ENCODE measurements around the gene RDH8. TPM values are rescaled to one million over a fixed set of nuclear protein-coding genes. Genes with fewer than 3 reads are reported as not detected.

The RDH8 gene
- total and polyA plus RNA-seq, 2 of the 8 experiments (the other 6 are each of a cell fraction or from before 2014, with no cell fraction given): 0.38 TPM; not detected in 1

- TF ChIP-seq CTBP2 (IDR thresholded peaks at IDR 0.05; ENCODE audit: borderline replicate concordance, insufficient read depth, insufficient read length, low read length) (no peak), TCF12 (IDR thresholded peaks at IDR 0.05; ENCODE audit: low read depth, low read length) (no peak), CHD1 (IDR thresholded peaks at IDR 0.05; ENCODE audit: low read depth, low read length) (no peak), USF2 (IDR thresholded peaks at IDR 0.05; ENCODE audit: low read length) (no peak), RXRA (IDR thresholded peaks at IDR 0.05; ENCODE audit: insufficient read depth, low read depth, low read length) (no peak), CBX5 (IDR thresholded peaks at IDR 0.05; ENCODE audit: low read depth, low read length) (no peak), TAF7 (optimal IDR thresholded peaks at IDR 0.05; ENCODE audit: borderline replicate concordance, low read depth, low read length) (no peak), NRF1 (IDR thresholded peaks at IDR 0.05; ENCODE audit: low read depth, low read length) (no peak), TBP (IDR thresholded peaks at IDR 0.05; ENCODE audit: low read depth, low read length) (no peak)
Measured at GRCh38 chr19:10037367-10037766, 24.1 kb downstream of the RDH8 start (continued).

Measured in H1 (cell line).